Mesodermal cell (in vitro differentiated cells): ENCODE data around the gene DROSHA.

Experiments used
- H3K27ac ChIP-seq: 2 replicates; pipeline ENCODE4 v1.7.0; 2013; ENCODE audit warnings: mild to moderate bottlenecking, low read depth, low read length, moderate library complexity; ENCODE audit not compliant: severe bottlenecking
- H3K36me3 ChIP-seq: 2 replicates; pipeline ENCODE4 v1.7.1; 2013; ENCODE audit warnings: mild to moderate bottlenecking, low read length, moderate library complexity; ENCODE audit not compliant: control insufficient read depth, insufficient read depth
- H3K4me1 ChIP-seq: one replicate; pipeline ENCODE4 v1.7.1; 2013; ENCODE audit warnings: mild to moderate bottlenecking, low read length; ENCODE audit not compliant: insufficient read depth, control insufficient read depth, poor library complexity, severe bottlenecking
- H3K4me3 ChIP-seq: 2 replicates; pipeline ENCODE4 v1.7.0; 2013; ENCODE audit warnings: low read length, control low read depth, mild to moderate bottlenecking; ENCODE audit not compliant: insufficient read depth, poor library complexity, severe bottlenecking; ENCODE audit errors: extremely low read depth
- H3K9me3 ChIP-seq: 2 replicates; pipeline ENCODE4 v1.7.1; 2013; ENCODE audit warnings: mild to moderate bottlenecking, low read length, moderate library complexity; ENCODE audit not compliant: control insufficient read depth
- WGBS, 2 experiments: methylation state at CpG; one replicate each; pipeline ENCODE4 v1.1.5; 2013; ENCODE audit warnings: missing lambda C conversion rate in 2 of 2; ENCODE audit not compliant: insufficient coverage in 2 of 2; 5-methylcytosine and 5-hydroxymethylcytosine counted together

DROSHA gene

GRCh38 chr5:31427013-31427723 lies 104.7 kb downstream of the DROSHA start:
- peak overlapping the region; percentile 57 for H3K27ac ChIP-seq
- H3K36me3 ChIP-seq, result peaks cover 39% of the 10 kb centered on the region
- H3K9me3 ChIP-seq, result no peaks in the 10 kb centered on the region
- no peaks in the 10 kb centered on the region for H3K4me1 ChIP-seq
- 77% methylated on average over 3 of the region's 4 CpGs for WGBS, 2 experiments
- no peak overlapping the region for H3K4me3 ChIP-seq

GRCh38 chr5:31421806-31422586 lies 109.9 kb downstream of the DROSHA start:
- WGBS, 2 experiments, result 89 to 96% methylated on average over 5 of the region's 7 CpGs
- H3K27ac ChIP-seq, result no peak overlapping the region
- no peaks in the 10 kb centered on the region for H3K9me3 ChIP-seq
- peaks cover 52% of the 10 kb centered on the region for H3K36me3 ChIP-seq
- H3K4me3 ChIP-seq, result no peak overlapping the region
- H3K4me1 ChIP-seq, result no peaks in the 10 kb centered on the region

- Histone ChIP-seq H3K27ac (no peak overlapping the region), H3K36me3 (peaks cover 55% of the 10 kb centered on the region), H3K4me1 (no peaks in the 10 kb centered on the region), H3K4me3 (no peak overlapping the region), H3K9me3 (no peaks in the 10 kb centered on the region)
- 87 to 95% methylated on average over 4 of the region's 5 CpGs for WGBS, 2 experiments
Measured at GRCh38 chr5:31417512-31417911, 114.4 kb downstream of the DROSHA start.

GRCh38 chr5:31416547-31416946 lies 115.3 kb downstream of the DROSHA start:
- no peaks in the 10 kb centered on the region for H3K4me1 ChIP-seq
- 73 to 77% methylated on average over 3 of the region's 3 CpGs for WGBS, 2 experiments
- peaks cover 50% of the 10 kb centered on the region for H3K36me3 ChIP-seq
- H3K4me3 ChIP-seq, result no peak overlapping the region
- no peak overlapping the region for H3K27ac ChIP-seq
- no peaks in the 10 kb centered on the region for H3K9me3 ChIP-seq

GRCh38 chr5:31415960-31416359 lies 115.9 kb downstream of the DROSHA start:
- WGBS, 2 experiments, result 92 to 95% methylated on average over 2 of the region's 2 CpGs
- Histone ChIP-seq H3K27ac (no peak overlapping the region), H3K9me3 (no peaks in the 10 kb centered on the region), H3K4me3 (no peak overlapping the region), H3K4me1 (no peaks in the 10 kb centered on the region), H3K36me3 (peaks cover 49% of the 10 kb centered on the region)

GRCh38 chr5:31415009-31415923 lies 116.6 kb downstream of the DROSHA start:
- H3K36me3 ChIP-seq, result peaks cover 52% of the 10 kb centered on the region
- no peaks in the 10 kb centered on the region for H3K9me3 ChIP-seq
- H3K4me3 ChIP-seq, result no peak overlapping the region
- H3K27ac ChIP-seq, result no peak overlapping the region
- H3K4me1 ChIP-seq, result no peaks in the 10 kb centered on the region
- 93 to 100% methylated on average over 1 to 2 of the region's 6 CpGs for WGBS, 2 experiments

GRCh38 chr5:31413030-31413812 lies 118.7 kb downstream of the DROSHA start:
- H3K9me3 ChIP-seq, result no peaks in the 10 kb centered on the region
- peaks cover 50% of the 10 kb centered on the region for H3K36me3 ChIP-seq
- WGBS, 2 experiments, result 89 to 92% methylated on average over 4 to 6 of the region's 8 CpGs
- no peak overlapping the region for H3K27ac ChIP-seq
- H3K4me3 ChIP-seq, result no peak overlapping the region
- peaks cover 14% of the 10 kb centered on the region for H3K4me1 ChIP-seq

- Histone ChIP-seq H3K27ac (no peak overlapping the region), H3K9me3 (no peaks in the 10 kb centered on the region), H3K4me1 (peaks cover 14% of the 10 kb centered on the region), H3K4me3 (no peak overlapping the region), H3K36me3 (peaks cover 52% of the 10 kb centered on the region)
- 80 to 86% methylated on average over 1 of the region's 1 CpG for WGBS, 2 experiments
Measured at GRCh38 chr5:31412324-31412723, 119.6 kb downstream of the DROSHA start.

GRCh38 chr5:31410089-31410488 lies 121.8 kb downstream of the DROSHA start:
- H3K4me3 ChIP-seq, result no peak overlapping the region
- H3K27ac ChIP-seq, result no peak overlapping the region
- H3K4me1 ChIP-seq, result peaks cover 14% of the 10 kb centered on the region
- H3K9me3 ChIP-seq, result no peaks in the 10 kb centered on the region
- H3K36me3 ChIP-seq, result peaks cover 60% of the 10 kb centered on the region
- WGBS, 2 experiments, result no CpG with 5 or more reads among the region's 5 CpGs

GRCh38 chr5:31408814-31409213 lies 123.1 kb downstream of the DROSHA start:
- H3K9me3 ChIP-seq, result no peaks in the 10 kb centered on the region
- peaks cover 14% of the 10 kb centered on the region for H3K4me1 ChIP-seq
- peak overlapping the region; percentile 1 for H3K27ac ChIP-seq
- H3K4me3 ChIP-seq, result no peak overlapping the region
- peaks cover 69% of the 10 kb centered on the region for H3K36me3 ChIP-seq
